K562 (cell line): Measurements from ENCODE around the gene PSORS1C1. TPM values are rescaled to one million over a fixed set of nuclear protein-coding genes. Genes with fewer than 3 reads are reported as not detected.

ENCODE experiments used
- ARNT ChIP-seq, 2 experiments: fragments of 450-650 bp; IDR thresholded peaks; 2 replicates each; pipeline ENCODE4 v1.6.1; 2016; ENCODE audit warnings: mild to moderate bottlenecking in 1 of 2
- CEBPG ChIP-seq, 3 experiments: fragments of 200-800 bp in 1 of 3; sonication (Bioruptor generic) in 1 of 3; sonication (generic) in 1 of 3; formaldehyde crosslinking in 1 of 3; IDR thresholded peaks in 2 of 3; conservative IDR thresholded peaks in 1 of 3; 2 replicates each; pipeline versions ENCODE4 v1.6.1 to v1.8.0; 2016 to 2022; ENCODE audit warnings: missing compliant biosample characterization in 2 of 3, missing genetic modification characterization in 2 of 3, mild to moderate bottlenecking in 1 of 3, missing genetic modification reagents in 1 of 3
- CTCFL ChIP-seq: IDR thresholded peaks from 2 replicates; pipeline ENCODE4 v1.6.1; 2011; ENCODE audit warnings: borderline replicate concordance, low read depth, mild to moderate bottlenecking, moderate library complexity, low read length; ENCODE audit not compliant: insufficient read depth, poor library complexity, severe bottlenecking
- FOXA3 ChIP-seq, 2 experiments: fragments of 450-650 bp in 1 of 2; sonication (generic) in 1 of 2; formaldehyde crosslinking; IDR thresholded peaks in 1 of 2; conservative IDR thresholded peaks in 1 of 2; 2 replicates each; pipeline versions ENCODE4 v1.4.0 to v1.8.0; 2020 to 2022; ENCODE audit warnings: mild to moderate bottlenecking in 2 of 2, missing genetic modification reagents in 1 of 2
- HMG20A ChIP-seq: fragments of 450-650 bp; formaldehyde crosslinking; conservative IDR thresholded peaks from 2 replicates; pipeline ENCODE4 v1.4.0; 2020; ENCODE audit warnings: mild to moderate bottlenecking, mixed read lengths
- MNT ChIP-seq, 2 experiments: fragments of 450-650 bp; conservative IDR thresholded peaks; 2 replicates each; pipeline ENCODE4 v1.6.1; 2017; ENCODE audit warnings: mild to moderate bottlenecking in 2 of 2, moderate library complexity in 2 of 2
- MTA3 ChIP-seq: fragments of 450-650 bp; formaldehyde crosslinking; IDR thresholded peaks from 2 replicates; pipeline ENCODE4 v1.6.1; 2017; ENCODE audit warnings: mild to moderate bottlenecking, borderline replicate concordance
- MXI1 ChIP-seq: IDR thresholded peaks from 2 replicates; pipeline ENCODE4 v1.6.1; 2011; ENCODE audit warnings: low read depth, mild to moderate bottlenecking, improper control_type of control experiment, low read length
- RBM25 ChIP-seq: fragments of 200-400 bp; formaldehyde crosslinking; IDR thresholded peaks from 2 replicates; pipeline ENCODE4 v1.6.1; 2018; ENCODE audit warnings: low read length, low read depth, moderate library complexity; ENCODE audit not compliant: severe bottlenecking
- TAL1 ChIP-seq: fragments of 450-650 bp; IDR thresholded peaks from 2 replicates; pipeline ENCODE4 v1.6.1; 2016; ENCODE audit warnings: mild to moderate bottlenecking
- TFAP4 ChIP-seq: sonication (generic); formaldehyde crosslinking; IDR thresholded peaks from 2 replicates; pipeline ENCODE4 v1.8.0; 2022; ENCODE audit warnings: missing genetic modification reagents, mild to moderate bottlenecking, moderate library complexity, borderline replicate concordance
- VEZF1 ChIP-seq: fragments of 200-800 bp; sonication (Bioruptor generic); IDR thresholded peaks from 2 replicates; pipeline ENCODE4 v1.6.1; 2017; ENCODE audit warnings: missing genetic modification characterization, missing compliant biosample characterization
- YY1 ChIP-seq, 3 experiments: IDR thresholded peaks; 2 replicates each; pipeline ENCODE4 v1.6.1; 2011; ENCODE audit warnings: low read length in 2 of 3, mild to moderate bottlenecking in 2 of 3, moderate library complexity in 2 of 3, borderline replicate concordance in 1 of 3, control low read depth in 1 of 3, low read depth in 1 of 3; ENCODE audit not compliant: insufficient read depth in 3 of 3, insufficient replicate concordance in 2 of 3, control insufficient read depth in 1 of 3, insufficient read length in 1 of 3; ENCODE audit errors: extremely low read depth in 1 of 3
- ZBTB5 ChIP-seq: fragments of 450-650 bp; IDR thresholded peaks from 2 replicates; pipeline ENCODE4 v1.6.1; 2017; ENCODE audit warnings: antibody characterized with exemption
- ZNF134 ChIP-seq: fragments of 250-450 bp; sonication (Bioruptor Pico); conservative IDR thresholded peaks from 2 replicates; pipeline ENCODE4 v1.4.0; 2020
- ZNF75A ChIP-seq: fragments of 450-650 bp; formaldehyde crosslinking; IDR thresholded peaks from 2 replicates; pipeline ENCODE4 v1.4.0; 2020; ENCODE audit warnings: mild to moderate bottlenecking
- polyA plus RNA-seq, 8 experiments: library from polyadenylated mRNA; depleted of rRNA in 4 of 8; stranded (reverse) in 5 of 8; unstranded in 3 of 8; fragments of >200 nt; fragmentation: Nextera tagmentation in 2 of 8; fragmentation: Illumina TruSeq in 1 of 8; extraction: Ambion mirVana in 2 of 8; extraction: Trizol in 1 of 8; gene quantifications; 2 replicates each; pipeline versions ENCODE4 v1.2.1 to v1.2.3, GENCODE V29; 2011 to 2014; ENCODE audit warnings: inconsistent platforms in 1 of 8, missing spikeins in 1 of 8
- total RNA-seq, 7 experiments: library from RNA; depleted of rRNA in 6 of 7; stranded (reverse); fragments of >200 nt in 6 of 7; fragmentation: Illumina TruSeq in 2 of 7; extraction: Trizol in 2 of 7; gene quantifications; 2 replicates each; pipeline versions ENCODE4 v1.2.1 to v1.2.3, GENCODE V29; 2011 to 2021; ENCODE audit warnings: low replicate concordance in 1 of 7

The PSORS1C1 gene
- total and polyA plus RNA-seq, 9 of the 15 experiments (the other 6 are each of a cell fraction or from before 2014, with no cell fraction given): 0.11 TPM; not detected in 8

GRCh38 chr6:31083742-31084354 is 30.8 kb upstream of the PSORS1C1 start (continued):
- TF ChIP-seq VEZF1 (0 out of 2 replicates have a peak, but pooled peaks have one; percentile 12), ARNT (IDR thresholded peaks at IDR 0.05) (peak in 1 of 2 experiments; percentile 73; a peak in 2 of 4 replicates), ZNF134 (CRISPR knock-in tag) (no peak), FOXA3 (CRISPR knock-in tag; conservative IDR thresholded peaks at IDR 0.05 in 1 of 2, IDR thresholded peaks at IDR 0.05 in 1 of 2) (no peak), RBM25 (no peak), MTA3 (peak; percentile 82; the same call in 1 of the 2 replicates), CTCFL (no peak), TAL1 (no peak), CEBPG (CRISPR knock-in tag; IDR thresholded peaks at IDR 0.05) (peak; percentile 83), CEBPG (tag; conservative IDR thresholded peaks at IDR 0.05 in 1 of 2, IDR thresholded peaks at IDR 0.05 in 1 of 2) (peak; percentile 65 to 87; a peak in 3 of 4 replicates), MNT (conservative IDR thresholded peaks at IDR 0.05) (0 out of 4 replicates have a peak, but pooled peaks of 1 of the 2 experiments have one; percentile 24), ZNF75A (CRISPR knock-in tag) (no peak), YY1 (IDR thresholded peaks at IDR 0.05; ENCODE audit: borderline replicate concordance in 1 of 3, control insufficient read depth in 1 of 3, extremely low read depth in 1 of 3, insufficient read depth in 3 of 3, insufficient read length in 1 of 3, insufficient replicate concordance in 2 of 3, low read depth in 1 of 3, low read length in 2 of 3) (no peak), MXI1 (no peak), TFAP4 (peak; percentile 53; the same call in 1 of the 2 replicates), ZBTB5 (no peak), HMG20A (CRISPR knock-in tag) (no peak)
